Lower leg skin (tissue), 4 donors: ENCODE data around the gene UBA3. TPM values are rescaled to one million over a fixed set of nuclear protein-coding genes. Genes with fewer than 3 reads are reported as not detected.

Experiments
- DNase-seq, 2 donors: peaks; one replicate each; pipeline ENCODE4 v3.0.0-alpha.2; 2019; ENCODE audit warnings: low spot score in 2 of 2
- H3K4me3 ChIP-seq: fragments of 200-600 bp; sonication (generic); 2 replicates; pipeline ENCODE4 v1.5.1; 2017; ENCODE audit warnings: mild to moderate bottlenecking, low read depth; ENCODE audit not compliant: poor library complexity, severe bottlenecking
- POLR2A ChIP-seq, 2 donors: fragments of 450-650 bp; IDR thresholded peaks; one replicate each; pipeline ENCODE4 v1.6.1; 2016 to 2017; ENCODE audit warnings: antibody characterized with exemption in 2 of 2, mild to moderate bottlenecking in 1 of 2, moderate library complexity in 1 of 2
- WGBS, 2 donors: methylation state at CpG; one replicate each; pipeline ENCODE4 v1.1.5; 2018; 5-methylcytosine and 5-hydroxymethylcytosine counted together
- intact Hi-C: fragments of 100-400 bp; cut with DNase I; formaldehyde crosslinking; loops from one replicate; pipeline ENCODE4 v1.15.0; 2023; ENCODE audit warnings: low total_unique reads
- total RNA-seq, 4 donors: library from RNA; depleted of rRNA; stranded (reverse); fragments of >200 nt; gene quantifications; one replicate each; pipeline ENCODE4 v1.1.0, GENCODE V29; 2016
- TF ChIP-seq, protein P1 (sequence below), 3 donors: fragments of 450-650 bp; IDR thresholded peaks; one replicate each; pipeline ENCODE4 v1.5.1; 2016; ENCODE audit warnings: antibody characterized with exemption in 3 of 3, mild to moderate bottlenecking in 3 of 3, moderate library complexity in 2 of 3

Gene UBA3
- total RNA-seq, 4 donors from 2014 or later: 33.8 to 54.6 (median 36.6) TPM

DNA sequence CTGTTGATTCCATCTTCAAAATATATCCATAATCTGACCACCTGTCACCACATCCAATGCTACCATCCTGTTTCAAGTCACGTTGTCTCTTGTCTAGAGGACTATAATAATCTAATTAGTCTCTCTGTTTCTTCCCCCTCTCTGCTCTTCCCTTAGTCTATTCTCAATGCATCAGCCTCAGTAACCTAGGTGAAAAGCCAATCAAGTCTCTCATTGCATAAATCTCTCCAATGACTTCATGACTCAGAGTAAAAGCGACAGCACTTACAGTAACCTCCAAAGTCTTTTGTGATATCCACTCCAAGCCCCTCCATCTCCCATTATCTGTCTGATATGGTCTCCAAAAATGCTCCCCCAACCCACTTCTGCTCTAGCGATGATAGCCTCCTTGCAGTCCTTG is 7.2 kb downstream of the UBA3 start:
- no peak for TF ChIP-seq POLR2A (IDR thresholded peaks at IDR 0.05)
- TF ChIP-seq, protein P1, sequence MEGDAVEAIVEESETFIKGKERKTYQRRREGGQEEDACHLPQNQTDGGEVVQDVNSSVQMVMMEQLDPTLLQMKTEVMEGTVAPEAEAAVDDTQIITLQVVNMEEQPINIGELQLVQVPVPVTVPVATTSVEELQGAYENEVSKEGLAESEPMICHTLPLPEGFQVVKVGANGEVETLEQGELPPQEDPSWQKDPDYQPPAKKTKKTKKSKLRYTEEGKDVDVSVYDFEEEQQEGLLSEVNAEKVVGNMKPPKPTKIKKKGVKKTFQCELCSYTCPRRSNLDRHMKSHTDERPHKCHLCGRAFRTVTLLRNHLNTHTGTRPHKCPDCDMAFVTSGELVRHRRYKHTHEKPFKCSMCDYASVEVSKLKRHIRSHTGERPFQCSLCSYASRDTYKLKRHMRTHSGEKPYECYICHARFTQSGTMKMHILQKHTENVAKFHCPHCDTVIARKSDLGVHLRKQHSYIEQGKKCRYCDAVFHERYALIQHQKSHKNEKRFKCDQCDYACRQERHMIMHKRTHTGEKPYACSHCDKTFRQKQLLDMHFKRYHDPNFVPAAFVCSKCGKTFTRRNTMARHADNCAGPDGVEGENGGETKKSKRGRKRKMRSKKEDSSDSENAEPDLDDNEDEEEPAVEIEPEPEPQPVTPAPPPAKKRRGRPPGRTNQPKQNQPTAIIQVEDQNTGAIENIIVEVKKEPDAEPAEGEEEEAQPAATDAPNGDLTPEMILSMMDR (IDR thresholded peaks at IDR 0.05): no peak
- intact Hi-C loops: no loop called here
- no peak overlapping the region for H3K4me3 ChIP-seq
- WGBS, 2 donors: 95 to 98% methylated on average over 3 of the region's 3 CpGs
- DNase-seq: no peak

DNA sequence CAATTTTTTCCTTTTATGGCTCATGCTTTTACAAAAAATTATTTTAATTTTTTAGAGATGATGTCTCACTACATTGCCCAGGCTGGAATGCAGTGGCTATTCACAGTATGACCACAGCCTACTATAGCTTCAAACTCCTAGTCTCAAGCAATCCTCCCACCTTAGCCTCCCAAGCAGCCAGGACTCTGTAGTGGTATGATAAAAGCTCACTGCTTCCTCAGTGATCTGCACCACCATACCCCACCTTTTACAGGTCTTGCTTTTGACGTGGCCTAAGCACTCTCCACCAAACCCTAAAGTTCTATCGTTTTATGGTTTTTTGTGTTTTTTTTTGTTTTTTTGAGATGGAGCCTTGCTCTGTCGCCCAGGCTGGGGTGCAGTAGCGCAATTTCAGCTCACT is 14.0 kb downstream of the UBA3 start:
- TF ChIP-seq, protein P1 (IDR thresholded peaks at IDR 0.05): no peak
- no peak for TF ChIP-seq POLR2A (IDR thresholded peaks at IDR 0.05)
- no peak overlapping the region for H3K4me3 ChIP-seq
- no peak for DNase-seq
- intact Hi-C loops: no loop called here
- WGBS, 2 donors: 66 to 81% methylated on average over 4 of the region's 4 CpGs

DNA sequence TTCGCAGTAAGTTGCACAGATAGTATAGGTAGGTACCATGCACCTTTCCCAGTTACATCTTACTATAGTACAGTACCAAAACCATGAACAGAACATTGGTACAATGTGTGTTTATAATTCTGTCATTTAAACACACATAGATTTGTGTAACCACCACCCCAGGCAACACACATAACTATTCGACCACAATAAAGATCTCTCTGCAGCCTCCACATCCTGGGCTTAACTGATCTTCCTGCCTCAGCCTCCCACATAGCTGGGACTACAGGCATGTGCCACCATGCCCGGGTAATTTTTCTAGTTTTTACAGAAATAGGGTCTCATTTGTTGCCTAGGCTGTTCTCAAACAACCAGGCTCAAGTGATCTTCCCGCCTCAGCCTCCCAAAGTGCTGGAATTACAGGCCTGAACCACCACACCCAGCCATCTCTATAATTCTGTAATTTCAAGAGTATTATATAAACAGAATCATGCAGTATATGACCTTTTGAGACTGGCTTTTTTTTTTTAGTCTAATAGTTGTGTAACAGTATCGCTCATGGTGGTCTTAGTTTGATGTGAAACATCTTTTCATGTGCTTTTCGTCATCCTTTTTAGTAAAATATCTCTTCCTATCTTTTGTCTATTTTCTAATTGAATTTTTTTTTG is 14.7 kb downstream of the UBA3 start:
- no peak overlapping the region for H3K4me3 ChIP-seq
- TF ChIP-seq, protein P1 (IDR thresholded peaks at IDR 0.05): no peak
- no peak for TF ChIP-seq POLR2A (IDR thresholded peaks at IDR 0.05)
- intact Hi-C loops: no loop called here
- no peak for DNase-seq
- WGBS, 2 donors: 92 to 93% methylated on average over 6 of the region's 6 CpGs

DNA sequence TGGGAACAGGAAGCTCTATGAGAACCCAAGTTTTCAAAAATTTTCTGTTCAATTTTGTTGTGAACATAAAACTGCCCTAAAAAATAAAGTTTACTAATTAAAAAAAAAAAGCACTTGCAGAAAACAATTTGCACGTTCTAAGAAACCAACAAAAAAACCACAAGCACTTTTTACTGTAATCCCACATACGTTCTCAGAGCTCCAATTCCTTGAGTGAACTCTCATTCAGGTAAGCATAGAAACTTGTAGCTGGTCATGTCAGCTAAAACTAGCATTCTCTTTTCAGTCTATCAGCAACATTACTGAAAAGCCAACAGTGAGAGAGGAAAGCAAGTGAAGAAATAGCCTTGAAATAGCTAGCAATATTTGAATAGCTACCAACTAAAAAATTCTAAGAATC is 16.5 kb downstream of the UBA3 start:
- no peak for DNase-seq
- intact Hi-C loops: no loop called here
- 74 to 86% methylated on average over 2 of the region's 2 CpGs for WGBS, 2 donors
- no peak overlapping the region for H3K4me3 ChIP-seq
- TF ChIP-seq, protein P1 (IDR thresholded peaks at IDR 0.05): no peak
- TF ChIP-seq POLR2A (IDR thresholded peaks at IDR 0.05): no peak

DNA sequence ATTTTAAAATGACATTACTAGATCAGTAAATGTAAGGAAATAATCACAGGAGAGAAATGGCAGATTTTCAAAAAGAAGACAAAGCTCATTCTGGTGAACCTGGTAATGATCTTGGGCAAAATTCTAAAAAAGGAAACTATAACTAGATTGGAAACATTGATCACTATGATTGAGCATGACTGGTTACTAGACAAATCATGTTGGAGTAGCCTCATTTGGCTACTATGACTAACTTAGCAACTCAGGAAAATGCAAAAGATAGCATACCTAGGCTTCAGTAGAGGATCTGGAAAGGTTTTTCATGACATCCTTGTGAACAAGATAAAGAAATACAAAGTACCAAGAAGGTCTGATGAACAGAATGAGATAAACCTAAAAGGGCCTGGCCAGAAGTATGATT is 20.5 kb downstream of the UBA3 start:
- intact Hi-C loops: no loop called here
- DNase-seq: no peak

DNA sequence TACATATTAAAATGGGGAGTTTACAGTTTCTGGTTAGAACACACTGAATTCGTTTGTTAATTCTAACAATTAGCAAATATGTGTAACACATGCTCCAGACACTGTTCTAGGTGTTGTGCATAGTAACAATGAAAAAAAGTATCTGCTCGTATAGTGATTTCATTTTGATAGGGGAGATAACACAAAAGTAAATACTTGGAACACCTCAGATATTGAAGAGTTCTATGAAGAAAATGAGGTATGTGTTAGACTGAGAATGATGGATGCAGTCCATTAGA is 21.3 kb downstream of the UBA3 start:
- 85 to 91% methylated on average over 2 of the region's 2 CpGs for WGBS, 2 donors
- DNase-seq: no peak
- intact Hi-C loops: no loop called here
- TF ChIP-seq, protein P1 (IDR thresholded peaks at IDR 0.05): no peak
- TF ChIP-seq POLR2A (IDR thresholded peaks at IDR 0.05): no peak
- H3K4me3 ChIP-seq: no peak overlapping the region

More for the DNA sequence above, 20.5 kb downstream of the UBA3 start:
- H3K4me3 ChIP-seq: no peak overlapping the region
- no peak for TF ChIP-seq POLR2A (IDR thresholded peaks at IDR 0.05)
- TF ChIP-seq, protein P1 (IDR thresholded peaks at IDR 0.05): no peak
